HEK293 (cell line): ENCODE data around the gene SKI.

ENCODE experiments used
- CTCF ChIA-PET: fragments of 350-600 bp; formaldehyde crosslinking; extraction: SDS; loops from one replicate; lab custom pipeline; 2021; ENCODE audit warnings: antibody characterized with exemption; lab: Yijun Ruan, JAX
- POLR2A ChIA-PET: fragments of 300-600 bp; formaldehyde crosslinking; extraction: SDS; loops from one replicate; lab custom pipeline; 2020; ENCODE audit warnings: antibody characterized with exemption, inconsistent platforms; lab: Yijun Ruan, JAX
- H3K27ac ChIP-seq: fragments of 200-500 bp; sonication (Bioruptor generic); 2 replicates; pipeline ENCODE4 v1.5.1; 2014; ENCODE audit warnings: low read depth, low read length, control low read depth, inconsistent platforms; ENCODE audit errors: extremely low read depth
- H3K36me3 ChIP-seq, 2 experiments: fragments of 200-500 bp in 1 of 2; sonication (Bioruptor generic) in 1 of 2; 1 replicate in 1 of 2; 2 replicates in 1 of 2; pipeline ENCODE4 v1.5.1; 2014 to 2017; ENCODE audit warnings: inconsistent platforms in 2 of 2, low read length in 2 of 2; ENCODE audit not compliant: control insufficient read depth in 2 of 2, insufficient read depth in 1 of 2
- H3K4me1 ChIP-seq: fragments of 200-500 bp; sonication (Bioruptor generic); 2 replicates; pipeline ENCODE4 v1.5.1; 2014; ENCODE audit warnings: mild to moderate bottlenecking, low read length, inconsistent platforms; ENCODE audit not compliant: control insufficient read depth, insufficient read depth
- H3K4me3 ChIP-seq: 2 replicates; pipeline ENCODE4 v1.5.1; 2011; ENCODE audit warnings: low read depth, mild to moderate bottlenecking, control low read depth, low read length, moderate library complexity
- H3K9me3 ChIP-seq: fragments of 200-500 bp; sonication (Bioruptor generic); 2 replicates; pipeline ENCODE4 v1.5.1; 2014; ENCODE audit warnings: low read depth, low read length, inconsistent platforms; ENCODE audit not compliant: control insufficient read depth, insufficient read depth
- EGR2 ChIP-seq: fragments of 450-650 bp; formaldehyde crosslinking; IDR thresholded peaks from 2 replicates; pipeline ENCODE4 v1.5.1; 2016; ENCODE audit warnings: low read depth, missing biosample characterization, missing genetic modification characterization
- GLI4 ChIP-seq: fragments of 450-650 bp; formaldehyde crosslinking; IDR thresholded peaks from 2 replicates; pipeline ENCODE4 v1.5.1; 2016; ENCODE audit warnings: missing biosample characterization, missing genetic modification characterization
- KLF1 ChIP-seq: fragments of 450-650 bp; formaldehyde crosslinking; IDR thresholded peaks from 2 replicates; pipeline ENCODE4 v1.5.1; 2016; ENCODE audit warnings: missing biosample characterization, missing genetic modification characterization
- KLF8 ChIP-seq: fragments of 450-650 bp; formaldehyde crosslinking; IDR thresholded peaks from 2 replicates; pipeline ENCODE4 v1.5.1; 2016; ENCODE audit warnings: missing biosample characterization, missing genetic modification characterization
- KLF9 ChIP-seq: fragments of 450-650 bp; formaldehyde crosslinking; IDR thresholded peaks from 2 replicates; pipeline ENCODE4 v1.5.1; 2016; ENCODE audit warnings: missing biosample characterization, missing genetic modification characterization, low read depth
- MYNN ChIP-seq: fragments of 450-650 bp; formaldehyde crosslinking; IDR thresholded peaks from 2 replicates; pipeline ENCODE4 v1.5.1; 2016; ENCODE audit warnings: missing biosample characterization, missing genetic modification characterization, borderline replicate concordance
- REPIN1 ChIP-seq: fragments of 450-650 bp; formaldehyde crosslinking; IDR thresholded peaks from 2 replicates; pipeline ENCODE4 v1.5.1; 2017; ENCODE audit warnings: missing biosample characterization, missing genetic modification characterization, low read depth
- SCRT2 ChIP-seq: fragments of 450-650 bp; formaldehyde crosslinking; IDR thresholded peaks from 2 replicates; pipeline ENCODE4 v1.5.1; 2016; ENCODE audit warnings: missing biosample characterization, missing genetic modification characterization
- SP2 ChIP-seq: fragments of 450-650 bp; formaldehyde crosslinking; IDR thresholded peaks from 2 replicates; pipeline ENCODE4 v1.5.1; 2016; ENCODE audit warnings: missing biosample characterization, missing genetic modification characterization
- SP7 ChIP-seq: fragments of 450-650 bp; formaldehyde crosslinking; IDR thresholded peaks from 2 replicates; pipeline ENCODE4 v1.5.1; 2016; ENCODE audit warnings: missing biosample characterization, missing genetic modification characterization
- TRIM28 ChIP-seq: IDR thresholded peaks from 2 replicates; pipeline ENCODE4 v1.6.1; 2011; ENCODE audit warnings: low read length, control low read depth, borderline replicate concordance
- YY2 ChIP-seq: fragments of 450-650 bp; formaldehyde crosslinking; IDR thresholded peaks from 2 replicates; pipeline ENCODE4 v1.5.1; 2016; ENCODE audit warnings: missing biosample characterization, missing genetic modification characterization
- ZBTB20 ChIP-seq: fragments of 450-650 bp; formaldehyde crosslinking; IDR thresholded peaks from 2 replicates; pipeline ENCODE4 v1.5.1; 2016; ENCODE audit warnings: missing biosample characterization, missing genetic modification characterization
- ZBTB48 ChIP-seq: fragments of 450-650 bp; formaldehyde crosslinking; IDR thresholded peaks from 2 replicates; pipeline ENCODE4 v1.5.1; 2016; ENCODE audit warnings: missing biosample characterization, missing genetic modification characterization
- ZFHX2 ChIP-seq: fragments of 450-650 bp; formaldehyde crosslinking; conservative IDR thresholded peaks from 2 replicates; pipeline ENCODE4 v1.5.1; 2016; ENCODE audit warnings: missing biosample characterization, missing genetic modification characterization
- ZNF138 ChIP-seq: fragments of 450-650 bp; formaldehyde crosslinking; IDR thresholded peaks from 2 replicates; pipeline ENCODE4 v1.5.1; 2016; ENCODE audit warnings: missing biosample characterization, missing genetic modification characterization, borderline replicate concordance
- ZNF302 ChIP-seq: fragments of 450-650 bp; formaldehyde crosslinking; IDR thresholded peaks from 2 replicates; pipeline ENCODE4 v1.5.1; 2016; ENCODE audit warnings: missing biosample characterization, missing genetic modification characterization, low read depth
- ZNF394 ChIP-seq: fragments of 450-650 bp; formaldehyde crosslinking; IDR thresholded peaks from 2 replicates; pipeline ENCODE4 v1.5.1; 2016; ENCODE audit warnings: missing biosample characterization, missing genetic modification characterization, mild to moderate bottlenecking, moderate library complexity, borderline replicate concordance
- ZNF398 ChIP-seq: fragments of 450-650 bp; formaldehyde crosslinking; IDR thresholded peaks from 2 replicates; pipeline ENCODE4 v1.5.1; 2017; ENCODE audit warnings: missing biosample characterization, missing genetic modification characterization
- ZNF423 ChIP-seq: fragments of 450-650 bp; formaldehyde crosslinking; IDR thresholded peaks from 2 replicates; pipeline ENCODE4 v1.5.1; 2016; ENCODE audit warnings: missing biosample characterization, missing genetic modification characterization
- ZNF548 ChIP-seq: fragments of 450-650 bp; formaldehyde crosslinking; IDR thresholded peaks from 2 replicates; pipeline ENCODE4 v1.5.1; 2016; ENCODE audit warnings: missing biosample characterization, missing genetic modification characterization
- ZNF585B ChIP-seq: fragments of 450-650 bp; formaldehyde crosslinking; IDR thresholded peaks from 2 replicates; pipeline ENCODE4 v1.5.1; 2016; ENCODE audit warnings: missing biosample characterization, missing genetic modification characterization
- ZNF600 ChIP-seq: fragments of 450-650 bp; formaldehyde crosslinking; IDR thresholded peaks from 2 replicates; pipeline ENCODE4 v1.5.1; 2016; ENCODE audit warnings: missing biosample characterization, missing genetic modification characterization
- ZNF610 ChIP-seq: fragments of 450-650 bp; formaldehyde crosslinking; IDR thresholded peaks from 2 replicates; pipeline ENCODE4 v1.5.1; 2016; ENCODE audit warnings: missing biosample characterization, missing genetic modification characterization, borderline replicate concordance
- ZNF654 ChIP-seq: fragments of 450-650 bp; formaldehyde crosslinking; IDR thresholded peaks from 2 replicates; pipeline ENCODE4 v1.5.1; 2016; ENCODE audit warnings: low read depth, missing biosample characterization, missing genetic modification characterization
- ZNF664 ChIP-seq: fragments of 450-650 bp; formaldehyde crosslinking; IDR thresholded peaks from 2 replicates; pipeline ENCODE4 v1.5.1; 2016; ENCODE audit warnings: missing biosample characterization, missing genetic modification characterization
- TF ChIP-seq, protein P1 (sequence below): fragments of 450-650 bp; formaldehyde crosslinking; IDR thresholded peaks from 2 replicates; pipeline ENCODE4 v1.5.1; 2016; ENCODE audit warnings: missing biosample characterization, missing genetic modification characterization
- TF ChIP-seq, protein P2 (sequence below): fragments of 450-650 bp; IDR thresholded peaks from 2 replicates; pipeline ENCODE4 v1.5.1; 2018; ENCODE audit warnings: missing biosample characterization, mild to moderate bottlenecking, missing genetic modification characterization

SKI gene

GRCh38 chr1:2239384-2239985 is 11.4 kb downstream of the SKI start:
- Histone ChIP-seq H3K27ac (peak overlapping the region; percentile 32; the same call in 1 of the 2 replicates), H3K9me3 (no peaks in the 10 kb centered on the region), H3K4me1 (peaks cover 23% of the 10 kb centered on the region), H3K4me3 (no peak overlapping the region), H3K36me3 (peaks cover 0 to 51% of the 10 kb centered on the region in 2 experiments; a peak in 2 of 3 replicates)
- ChIA-PET CTCF (interaction anchor here (0.6 to 0.7 kb wide), 2 partner anchors 113 to 142 kb away, joined by 3 to 5 read pairs; no protein-coding TSS in a partner anchor), POLR2A (interaction anchor here (2.2 kb wide), 1 partner anchor 12 kb away, joined by 6 read pairs; no protein-coding TSS in a partner anchor)
- no peak for TF ChIP-seq TRIM28
- peak; percentile 81 for TF ChIP-seq KLF1 (tag by site-specific recombination)
- peak; percentile 20; the same call in 1 of the 2 replicates for TF ChIP-seq ZFHX2 (tag by site-specific recombination)
- 0 out of 2 replicates have a peak, but pooled peaks have one; percentile 27 for TF ChIP-seq ZNF423
- no peak for TF ChIP-seq GLI4 (tag by site-specific recombination)
- peak; percentile 29; the same call in 1 of the 2 replicates for TF ChIP-seq EGR2 (tag by site-specific recombination)
- TF ChIP-seq ZBTB20 (tag by site-specific recombination) = 0 out of 2 replicates have a peak, but pooled peaks have one; percentile 11

- Histone ChIP-seq H3K4me3 (no peak overlapping the region), H3K36me3 (peaks cover 0 to 51% of the 10 kb centered on the region in 2 experiments; a peak in 2 of 3 replicates), H3K9me3 (no peaks in the 10 kb centered on the region), H3K4me1 (peaks cover 23% of the 10 kb centered on the region), H3K27ac (peak overlapping the region; percentile 17; the same call in 1 of the 2 replicates)
- POLR2A ChIA-PET = interaction anchor here (1.2 to 2.2 kb wide), 2 partner anchors 11 to 13 kb away, joined by 5 to 6 read pairs; no protein-coding TSS in a partner anchor
- CTCF ChIA-PET = interaction anchor here (0.5 to 1.3 kb wide), 2 partner anchors 25 to 46 kb away, joined by 5 read pairs; partner anchors contain the start of gene FAAP20
- TF ChIP-seq YY2 = no peak
- no peak for TF ChIP-seq ZNF138 (tag by site-specific recombination)
- TF ChIP-seq ZNF600 (tag by site-specific recombination) = peak; percentile 97
- no peak for TF ChIP-seq MYNN (tag by site-specific recombination)
- TF ChIP-seq ZNF585B (tag by site-specific recombination) = no peak
- TF ChIP-seq ZNF548 (tag by site-specific recombination) = no peak
- TF ChIP-seq, protein P1, sequence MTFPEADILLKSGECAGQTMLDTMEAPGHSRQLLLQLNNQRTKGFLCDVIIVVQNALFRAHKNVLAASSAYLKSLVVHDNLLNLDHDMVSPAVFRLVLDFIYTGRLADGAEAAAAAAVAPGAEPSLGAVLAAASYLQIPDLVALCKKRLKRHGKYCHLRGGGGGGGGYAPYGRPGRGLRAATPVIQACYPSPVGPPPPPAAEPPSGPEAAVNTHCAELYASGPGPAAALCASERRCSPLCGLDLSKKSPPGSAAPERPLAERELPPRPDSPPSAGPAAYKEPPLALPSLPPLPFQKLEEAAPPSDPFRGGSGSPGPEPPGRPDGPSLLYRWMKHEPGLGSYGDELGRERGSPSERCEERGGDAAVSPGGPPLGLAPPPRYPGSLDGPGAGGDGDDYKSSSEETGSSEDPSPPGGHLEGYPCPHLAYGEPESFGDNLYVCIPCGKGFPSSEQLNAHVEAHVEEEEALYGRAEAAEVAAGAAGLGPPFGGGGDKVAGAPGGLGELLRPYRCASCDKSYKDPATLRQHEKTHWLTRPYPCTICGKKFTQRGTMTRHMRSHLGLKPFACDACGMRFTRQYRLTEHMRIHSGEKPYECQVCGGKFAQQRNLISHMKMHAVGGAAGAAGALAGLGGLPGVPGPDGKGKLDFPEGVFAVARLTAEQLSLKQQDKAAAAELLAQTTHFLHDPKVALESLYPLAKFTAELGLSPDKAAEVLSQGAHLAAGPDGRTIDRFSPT (tag by site-specific recombination) = no peak; the same call in 1 of the 2 replicates
- no peak for TF ChIP-seq ZNF654
- TF ChIP-seq KLF9 (tag by site-specific recombination) = no peak
- no peak for TF ChIP-seq ZNF394 (tag by site-specific recombination)
- TF ChIP-seq KLF8 (tag by site-specific recombination) = no peak
- 0 out of 2 replicates have a peak, but pooled peaks have one; percentile 40 for TF ChIP-seq SP7 (tag by site-specific recombination)
- TF ChIP-seq, protein P2, sequence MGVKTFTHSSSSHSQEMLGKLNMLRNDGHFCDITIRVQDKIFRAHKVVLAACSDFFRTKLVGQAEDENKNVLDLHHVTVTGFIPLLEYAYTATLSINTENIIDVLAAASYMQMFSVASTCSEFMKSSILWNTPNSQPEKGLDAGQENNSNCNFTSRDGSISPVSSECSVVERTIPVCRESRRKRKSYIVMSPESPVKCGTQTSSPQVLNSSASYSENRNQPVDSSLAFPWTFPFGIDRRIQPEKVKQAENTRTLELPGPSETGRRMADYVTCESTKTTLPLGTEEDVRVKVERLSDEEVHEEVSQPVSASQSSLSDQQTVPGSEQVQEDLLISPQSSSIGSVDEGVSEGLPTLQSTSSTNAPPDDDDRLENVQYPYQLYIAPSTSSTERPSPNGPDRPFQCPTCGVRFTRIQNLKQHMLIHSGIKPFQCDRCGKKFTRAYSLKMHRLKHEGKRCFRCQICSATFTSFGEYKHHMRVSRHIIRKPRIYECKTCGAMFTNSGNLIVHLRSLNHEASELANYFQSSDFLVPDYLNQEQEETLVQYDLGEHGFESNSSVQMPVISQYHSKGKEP (tag by site-specific recombination) = no peak
- no peak for TF ChIP-seq SCRT2 (tag by site-specific recombination)
- TF ChIP-seq REPIN1 (tag by site-specific recombination) = no peak
- no peak for TF ChIP-seq ZNF610
- TF ChIP-seq ZNF302 (tag by site-specific recombination) = no peak
- no peak for TF ChIP-seq ZNF664
- TF ChIP-seq ZBTB48 (tag by site-specific recombination) = no peak
- no peak for TF ChIP-seq ZNF398
- TF ChIP-seq SP2 (tag by site-specific recombination) = peak; percentile 40; the same call in 1 of the 2 replicates
Measured at GRCh38 chr1:2240270-2241156, 12.4 kb downstream of the SKI start.
